A673 (cell line): ENCODE results near the gene UBD.

Source experiments
- EZH2 ChIP-seq: fragments of 200-600 bp; sonication (generic); IDR thresholded peaks from 2 replicates; pipeline ENCODE4 v1.6.1; 2017; ENCODE audit warnings: borderline replicate concordance, low read depth, mild to moderate bottlenecking, mixed read lengths, antibody characterized with exemption, low read length; ENCODE audit not compliant: poor library complexity, severe bottlenecking
- TF ChIP-seq, protein P1 (sequence below): fragments of 300-800, 200-600 bp; sonication (generic); conservative IDR thresholded peaks from 2 replicates; pipeline ENCODE4 v1.5.1; 2017; ENCODE audit warnings: low read depth, mild to moderate bottlenecking, antibody characterized with exemption, low read length, moderate library complexity, mixed read lengths

DNA sequence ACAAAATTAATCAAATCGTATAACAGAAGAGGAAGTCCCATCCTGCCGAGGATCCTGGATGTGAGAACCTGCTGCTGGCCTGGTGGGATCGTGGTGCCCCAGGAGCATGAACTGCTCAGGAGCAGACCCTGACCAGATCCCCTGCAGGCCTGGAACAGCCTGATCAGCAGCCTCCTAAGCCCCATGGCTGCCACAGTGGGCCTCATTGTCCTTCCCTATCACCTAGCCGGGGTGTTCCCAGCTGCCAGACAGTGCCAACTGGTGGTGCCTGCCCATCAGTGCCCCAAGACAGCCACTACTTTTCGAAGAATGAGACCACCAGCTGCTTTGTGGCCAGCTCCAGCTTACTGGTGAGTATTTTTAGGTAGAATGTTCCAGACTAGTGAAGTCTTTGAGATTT, 52.2 kb downstream of the UBD start:
- TF ChIP-seq, protein P1, sequence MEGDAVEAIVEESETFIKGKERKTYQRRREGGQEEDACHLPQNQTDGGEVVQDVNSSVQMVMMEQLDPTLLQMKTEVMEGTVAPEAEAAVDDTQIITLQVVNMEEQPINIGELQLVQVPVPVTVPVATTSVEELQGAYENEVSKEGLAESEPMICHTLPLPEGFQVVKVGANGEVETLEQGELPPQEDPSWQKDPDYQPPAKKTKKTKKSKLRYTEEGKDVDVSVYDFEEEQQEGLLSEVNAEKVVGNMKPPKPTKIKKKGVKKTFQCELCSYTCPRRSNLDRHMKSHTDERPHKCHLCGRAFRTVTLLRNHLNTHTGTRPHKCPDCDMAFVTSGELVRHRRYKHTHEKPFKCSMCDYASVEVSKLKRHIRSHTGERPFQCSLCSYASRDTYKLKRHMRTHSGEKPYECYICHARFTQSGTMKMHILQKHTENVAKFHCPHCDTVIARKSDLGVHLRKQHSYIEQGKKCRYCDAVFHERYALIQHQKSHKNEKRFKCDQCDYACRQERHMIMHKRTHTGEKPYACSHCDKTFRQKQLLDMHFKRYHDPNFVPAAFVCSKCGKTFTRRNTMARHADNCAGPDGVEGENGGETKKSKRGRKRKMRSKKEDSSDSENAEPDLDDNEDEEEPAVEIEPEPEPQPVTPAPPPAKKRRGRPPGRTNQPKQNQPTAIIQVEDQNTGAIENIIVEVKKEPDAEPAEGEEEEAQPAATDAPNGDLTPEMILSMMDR = no peak
- TF ChIP-seq EZH2 = no peak
